T follicular helper cell (primary cell): ENCODE data around the gene IL1RAPL2.
"Not testable (repeated sequence)": the region's sequence is repeated elsewhere in the genome, so short reads cannot be mapped to it uniquely, and the experiment has no call there.

Experiments
- DNase-seq: peaks from one replicate; pipeline ENCODE4 v3.0.0-alpha.2; 2020; ENCODE audit warnings: low read depth
- total RNA-seq, 2 experiments: gene quantifications; one replicate each; lab custom pipeline; 2026; lab: John Stamatoyannopoulos, UW

Gene IL1RAPL2
- total RNA-seq = 0 reads per million in 2 experiments

- no peak for DNase-seq
These were observed at the start of gene IL1RAPL2 for GRCh38 chrX:104565791-104566680. Gene IL1RAPL2, plus strand, starts transcription at chrX:104566199.

- no peak for DNase-seq
These were observed 43.6 kb upstream of the IL1RAPL2 start for GRCh38 chrX:104522386-104522785.

GRCh38 chrX:104523858-104524257 lies 42.1 kb upstream of the IL1RAPL2 start:
- DNase-seq = no peak

GRCh38 chrX:104539081-104539480 lies 26.9 kb upstream of the IL1RAPL2 start:
- no peak for DNase-seq

- not testable (repeated sequence) for DNase-seq
These were observed 23.6 kb upstream of the IL1RAPL2 start for GRCh38 chrX:104542447-104542846.

- DNase-seq = no peak
These were observed 1.7 kb upstream of the IL1RAPL2 start for GRCh38 chrX:104564335-104564734.

- DNase-seq = no peak
These were observed 887 bp upstream of the IL1RAPL2 start for GRCh38 chrX:104564921-104565703.

- no peak for DNase-seq
These were observed 892 bp downstream of the IL1RAPL2 start for GRCh38 chrX:104566681-104567501.

GRCh38 chrX:104567506-104567905 lies 1.5 kb downstream of the IL1RAPL2 start:
- no peak for DNase-seq

GRCh38 chrX:104568304-104568915 lies 2.4 kb downstream of the IL1RAPL2 start:
- DNase-seq = no peak

- no peak for DNase-seq
These were observed 52.3 kb downstream of the IL1RAPL2 start for GRCh38 chrX:104618106-104618895.

GRCh38 chrX:104621781-104622180 lies 55.8 kb downstream of the IL1RAPL2 start:
- DNase-seq = no peak

GRCh38 chrX:104641176-104641575 lies 75.2 kb downstream of the IL1RAPL2 start:
- DNase-seq = no peak

GRCh38 chrX:104647084-104647483 lies 81.1 kb downstream of the IL1RAPL2 start:
- DNase-seq = no peak

- DNase-seq = no peak
These were observed 93.2 kb downstream of the IL1RAPL2 start for GRCh38 chrX:104659005-104659744.

GRCh38 chrX:104660092-104660491 lies 94.1 kb downstream of the IL1RAPL2 start:
- no peak for DNase-seq

GRCh38 chrX:104662694-104663093 lies 96.7 kb downstream of the IL1RAPL2 start:
- no peak for DNase-seq

GRCh38 chrX:104665691-104666090 lies 99.7 kb downstream of the IL1RAPL2 start:
- DNase-seq = no peak

GRCh38 chrX:104668550-104668949 lies 102.6 kb downstream of the IL1RAPL2 start:
- DNase-seq = no peak

- no peak for DNase-seq
These were observed 103.1 kb downstream of the IL1RAPL2 start for GRCh38 chrX:104669063-104669462.
